SK-N-SH (cell line): ENCODE measurements around the gene TULP3. TPM values are rescaled to one million over a fixed set of nuclear protein-coding genes. Genes with fewer than 3 reads are reported as not detected.

Source experiments
- FOSL2 ChIP-seq: IDR thresholded peaks from 2 replicates; pipeline ENCODE4 v1.4.0; 2012; ENCODE audit warnings: low read depth, mild to moderate bottlenecking, moderate library complexity, borderline replicate concordance
- FOXM1 ChIP-seq: IDR thresholded peaks from 2 replicates; pipeline ENCODE4 v1.4.0; 2012; ENCODE audit warnings: low read depth, mild to moderate bottlenecking
- GABPA ChIP-seq: IDR thresholded peaks from 2 replicates; pipeline ENCODE4 v1.4.0; 2012; ENCODE audit warnings: low read depth, mild to moderate bottlenecking
- MXI1 ChIP-seq: IDR thresholded peaks from 2 replicates; pipeline ENCODE4 v1.6.1; 2012; ENCODE audit warnings: mild to moderate bottlenecking, low read depth, low read length, improper control_type of control experiment
- RFX5 ChIP-seq: IDR thresholded peaks from 2 replicates; pipeline ENCODE4 v1.6.1; 2012; ENCODE audit warnings: mild to moderate bottlenecking, improper control_type of control experiment, low read length
- polyA plus RNA-seq, 3 experiments: library from polyadenylated mRNA; depleted of rRNA; stranded (reverse); fragments of >200 nt; gene quantifications; 2 replicates each; pipeline ENCODE4 v1.2.3, GENCODE V29; 2012
- small RNA-seq, 7 experiments: library from RNA; depleted of rRNA; stranded (forward); fragments of <200 nt; gene quantifications; one replicate each; pipeline ENCODE3, GENCODE V24; 2012
- TF ChIP-seq, protein P1 (sequence below): IDR thresholded peaks from 2 replicates; pipeline ENCODE4 v1.6.1; 2012; ENCODE audit warnings: mild to moderate bottlenecking, low read depth, low read length, moderate library complexity

Gene TULP3
- polyA plus RNA-seq, 1 of the 3 experiments (the other 2 are of a cell fraction) = 22.6 TPM

DNA sequence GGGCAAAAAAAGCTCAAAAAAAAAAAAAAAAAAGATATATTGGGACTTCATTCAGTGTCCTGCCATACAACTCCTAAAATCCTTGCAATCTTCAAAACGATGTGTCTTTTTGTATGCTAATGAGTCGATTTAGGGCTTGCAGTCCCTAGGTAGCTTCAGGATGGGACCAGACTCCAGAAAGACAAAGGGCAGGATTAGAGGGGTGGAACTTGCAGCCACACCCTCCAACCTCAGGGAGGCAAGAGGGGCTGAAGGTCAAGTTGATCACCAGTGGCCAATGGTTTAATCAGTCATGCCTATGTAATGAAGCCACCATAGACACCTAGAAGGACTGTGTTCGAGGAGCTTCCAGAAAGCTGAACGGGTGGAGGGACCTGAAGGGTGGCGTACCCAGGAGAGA lies 97.8 kb downstream of the TULP3 start (continued):
- TF ChIP-seq RFX5 (no peak), FOXM1 (no peak), FOSL2 (no peak), GABPA (no peak), MXI1 (no peak)
- TF ChIP-seq, protein P1, sequence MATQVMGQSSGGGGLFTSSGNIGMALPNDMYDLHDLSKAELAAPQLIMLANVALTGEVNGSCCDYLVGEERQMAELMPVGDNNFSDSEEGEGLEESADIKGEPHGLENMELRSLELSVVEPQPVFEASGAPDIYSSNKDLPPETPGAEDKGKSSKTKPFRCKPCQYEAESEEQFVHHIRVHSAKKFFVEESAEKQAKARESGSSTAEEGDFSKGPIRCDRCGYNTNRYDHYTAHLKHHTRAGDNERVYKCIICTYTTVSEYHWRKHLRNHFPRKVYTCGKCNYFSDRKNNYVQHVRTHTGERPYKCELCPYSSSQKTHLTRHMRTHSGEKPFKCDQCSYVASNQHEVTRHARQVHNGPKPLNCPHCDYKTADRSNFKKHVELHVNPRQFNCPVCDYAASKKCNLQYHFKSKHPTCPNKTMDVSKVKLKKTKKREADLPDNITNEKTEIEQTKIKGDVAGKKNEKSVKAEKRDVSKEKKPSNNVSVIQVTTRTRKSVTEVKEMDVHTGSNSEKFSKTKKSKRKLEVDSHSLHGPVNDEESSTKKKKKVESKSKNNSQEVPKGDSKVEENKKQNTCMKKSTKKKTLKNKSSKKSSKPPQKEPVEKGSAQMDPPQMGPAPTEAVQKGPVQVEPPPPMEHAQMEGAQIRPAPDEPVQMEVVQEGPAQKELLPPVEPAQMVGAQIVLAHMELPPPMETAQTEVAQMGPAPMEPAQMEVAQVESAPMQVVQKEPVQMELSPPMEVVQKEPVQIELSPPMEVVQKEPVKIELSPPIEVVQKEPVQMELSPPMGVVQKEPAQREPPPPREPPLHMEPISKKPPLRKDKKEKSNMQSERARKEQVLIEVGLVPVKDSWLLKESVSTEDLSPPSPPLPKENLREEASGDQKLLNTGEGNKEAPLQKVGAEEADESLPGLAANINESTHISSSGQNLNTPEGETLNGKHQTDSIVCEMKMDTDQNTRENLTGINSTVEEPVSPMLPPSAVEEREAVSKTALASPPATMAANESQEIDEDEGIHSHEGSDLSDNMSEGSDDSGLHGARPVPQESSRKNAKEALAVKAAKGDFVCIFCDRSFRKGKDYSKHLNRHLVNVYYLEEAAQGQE = no peak

Small RNA genes lying within 50 kb of the gene (small RNA-seq; reads per million reads assigned to genes)
- 0 to 14.7 (median 0) reads per million in 7 experiments for gene RNU6-1315P

Other genes with a start within 250 kb of the TULP3 start
- gene FKBP4, start 95.9 kb upstream of the TULP3 start, polyA plus RNA-seq (2012; rRNA removed) = 53.2 and 57.7 TPM in 2 replicates
- gene ITFG2, start 78.2 kb upstream of the TULP3 start, polyA plus RNA-seq (2012; rRNA removed) = 27.2 and 30.1 TPM in 2 replicates
- not detected in 2 replicates for gene NRIP2, start 55.9 kb upstream of the TULP3 start, polyA plus RNA-seq (2012; rRNA removed)
- gene TEX52, start 33.9 kb upstream of the TULP3 start, polyA plus RNA-seq (2012; rRNA removed) = not detected in 2 replicates
- gene FOXM1, start 13.7 kb upstream of the TULP3 start, polyA plus RNA-seq (2012; rRNA removed) = 17.0 and 29.9 TPM in 2 replicates
- gene RHNO1, start 13.7 kb upstream of the TULP3 start, polyA plus RNA-seq (2012; rRNA removed) = 28.9 and 39.5 TPM in 2 replicates
- gene TEAD4, start 68.5 kb downstream of the TULP3 start, polyA plus RNA-seq (2012; rRNA removed) = 21.1 and 27.1 TPM in 2 replicates
- 34.9 and 40.1 TPM in 2 replicates for gene TSPAN9, start 186.5 kb downstream of the TULP3 start, polyA plus RNA-seq (2012; rRNA removed)